Measurements from ENCODE around the gene CRYBG1. TPM values are rescaled to one million over a fixed set of nuclear protein-coding genes. Genes with fewer than 3 reads are reported as not detected.
A peak's percentile ranks its signal among the peaks of the same experiment; 100 is the strongest.

The CRYBG1 gene
- total RNA-seq, 1 experiment from 2014 or later = 5.7 TPM

GRCh38 chr6:106334646-106335448 is 25.7 kb upstream of the CRYBG1 start:
- H2BK120ac ChIP-seq (ENCODE audit: low read depth, low read length, poor library complexity, severe bottlenecking) = no peak overlapping the region
- H3K18ac ChIP-seq (ENCODE audit: insufficient read length, low read depth, low read length) = no peak overlapping the region
- H3K27ac ChIP-seq (ENCODE audit: insufficient read length, low read depth, low read length) = no peak overlapping the region
- H3K4ac ChIP-seq (ENCODE audit: low read depth, low read length) = no peak overlapping the region
- H3K4me2 ChIP-seq (ENCODE audit: insufficient read depth, insufficient read length, low read length) = no peak overlapping the region
- H3K23me2 ChIP-seq (ENCODE audit: insufficient read length, low read depth, low read length, poor library complexity, severe bottlenecking) = no peaks in the 10 kb centered on the region
- TF ChIP-seq, protein P1, sequence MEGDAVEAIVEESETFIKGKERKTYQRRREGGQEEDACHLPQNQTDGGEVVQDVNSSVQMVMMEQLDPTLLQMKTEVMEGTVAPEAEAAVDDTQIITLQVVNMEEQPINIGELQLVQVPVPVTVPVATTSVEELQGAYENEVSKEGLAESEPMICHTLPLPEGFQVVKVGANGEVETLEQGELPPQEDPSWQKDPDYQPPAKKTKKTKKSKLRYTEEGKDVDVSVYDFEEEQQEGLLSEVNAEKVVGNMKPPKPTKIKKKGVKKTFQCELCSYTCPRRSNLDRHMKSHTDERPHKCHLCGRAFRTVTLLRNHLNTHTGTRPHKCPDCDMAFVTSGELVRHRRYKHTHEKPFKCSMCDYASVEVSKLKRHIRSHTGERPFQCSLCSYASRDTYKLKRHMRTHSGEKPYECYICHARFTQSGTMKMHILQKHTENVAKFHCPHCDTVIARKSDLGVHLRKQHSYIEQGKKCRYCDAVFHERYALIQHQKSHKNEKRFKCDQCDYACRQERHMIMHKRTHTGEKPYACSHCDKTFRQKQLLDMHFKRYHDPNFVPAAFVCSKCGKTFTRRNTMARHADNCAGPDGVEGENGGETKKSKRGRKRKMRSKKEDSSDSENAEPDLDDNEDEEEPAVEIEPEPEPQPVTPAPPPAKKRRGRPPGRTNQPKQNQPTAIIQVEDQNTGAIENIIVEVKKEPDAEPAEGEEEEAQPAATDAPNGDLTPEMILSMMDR (conservative IDR thresholded peaks at IDR 0.05) = peak; percentile 82
- H3K4me1 ChIP-seq (ENCODE audit: insufficient read depth, low read length) = no peaks in the 10 kb centered on the region
- no peak overlapping the region for H3T11ph ChIP-seq (ENCODE audit: low read length)
- no peak overlapping the region for H2BK12ac ChIP-seq (ENCODE audit: insufficient read length, low read depth, low read length)
- H3K14ac ChIP-seq (ENCODE audit: insufficient read depth, low read length) = no peak overlapping the region
- peaks cover 5 to 7% of the 10 kb centered on the region in 2 experiments for H3K4me1 Mint-ChIP-seq
- WGBS (ENCODE audit: extremely low coverage, insufficient read length, low lambda C conversion rate) = no CpG with 5 or more reads among the region's 5 CpGs
- H3K79me1 ChIP-seq (ENCODE audit: insufficient read depth, low read depth, low read length, poor library complexity, severe bottlenecking) = no peaks in the 10 kb centered on the region
- no peak overlapping the region for H2AK5ac ChIP-seq (ENCODE audit: insufficient read length, low read length)
- H2BK5ac ChIP-seq (ENCODE audit: insufficient read length, low read length) = no peak overlapping the region
- H3K4me3 Mint-ChIP-seq = no peak overlapping the region
- H3K27me3 ChIP-seq (ENCODE audit: insufficient read depth, low read length) = no peaks in the 10 kb centered on the region
- no peak overlapping the region for H4K8ac ChIP-seq (replicated peaks; ENCODE audit: insufficient read length, low read depth, low read length)
- no peak overlapping the region for H2BK20ac ChIP-seq (ENCODE audit: low read depth, low read length, poor library complexity, severe bottlenecking)
- H4K91ac ChIP-seq (ENCODE audit: insufficient read length, low read depth, low read length) = no peak overlapping the region
- H3K9me3 ChIP-seq (ENCODE audit: control insufficient read depth, low read depth, low read length) = no peaks in the 10 kb centered on the region
- H3K36me3 Mint-ChIP-seq (ENCODE audit: insufficient read depth in 1 of 3, low read depth in 3 of 3) = no peaks in the 10 kb centered on the region
- H3K56ac ChIP-seq (ENCODE audit: insufficient read length, low read depth, low read length) = no peak overlapping the region
- H3K23ac ChIP-seq (ENCODE audit: insufficient read length, low read depth, low read length) = no peak overlapping the region
- H2AFZ ChIP-seq (ENCODE audit: low read length) = no peak overlapping the region
- no peaks in the 10 kb centered on the region for H4K20me1 ChIP-seq (ENCODE audit: control insufficient read depth, insufficient read depth, insufficient read length)
- H3K27ac Mint-ChIP-seq = 0 out of 7 replicates have a peak overlapping the region, but pooled peaks of 1 of the 3 experiments have one; percentile 55
- H3K9me3 Mint-ChIP-seq = no peaks in the 10 kb centered on the region
- H4K5ac ChIP-seq (ENCODE audit: insufficient read length, low read depth, low read length) = no peak overlapping the region
- H3K27me3 Mint-ChIP-seq (ENCODE audit: low read depth) = peaks cover 3% of the 10 kb centered on the region; the same call in 1 of the 2 replicates
- no peaks in the 10 kb centered on the region for H3K79me2 ChIP-seq (ENCODE audit: insufficient read depth, low read length)
- no peak overlapping the region for H3K9ac ChIP-seq (ENCODE audit: extremely low read depth, insufficient read length, low read length)
- no peak overlapping the region for H2BK15ac ChIP-seq (ENCODE audit: low read depth, low read length)
- peak; percentile 72 for DNase-seq
